Muscle of leg (tissue), 11 donors: ENCODE results near the gene GALNT9. TPM values are rescaled to one million over a fixed set of nuclear protein-coding genes. Genes with fewer than 3 reads are reported as not detected.
"Not testable (repeated sequence)": the region's sequence is repeated elsewhere in the genome, so short reads cannot be mapped to it uniquely, and the experiment has no call there.

Source experiments
- DNase-seq: peaks from one replicate; pipeline ENCODE4 v3.0.0; 2013
- H3K27ac ChIP-seq: one replicate; pipeline ENCODE4 v1.5.1; 2013; ENCODE audit warnings: mild to moderate bottlenecking, low read length, control low read depth
- H3K27me3 ChIP-seq: one replicate; pipeline ENCODE4 v1.6.1; 2013; ENCODE audit warnings: low read length; ENCODE audit not compliant: control insufficient read depth, insufficient read depth
- H3K36me3 ChIP-seq: one replicate; pipeline ENCODE4 v1.6.1; 2013; ENCODE audit warnings: low read length; ENCODE audit not compliant: control insufficient read depth, insufficient read depth
- H3K4me1 ChIP-seq: one replicate; pipeline ENCODE4 v1.6.1; 2013; ENCODE audit warnings: low read length; ENCODE audit not compliant: control insufficient read depth, insufficient read depth
- H3K4me3 ChIP-seq: one replicate; pipeline ENCODE4 v1.5.1; 2013; ENCODE audit warnings: low read length, control low read depth
- H3K9me3 ChIP-seq: replicated peaks from 2 replicates; pipeline ENCODE4 v1.6.1; 2013; ENCODE audit warnings: low read depth, low read length; ENCODE audit not compliant: control insufficient read depth
- WGBS: methylation state at CpG from one replicate; pipeline ENCODE4 v1.1.5; 2013; ENCODE audit warnings: missing lambda C conversion rate; ENCODE audit not compliant: insufficient coverage; 5-methylcytosine and 5-hydroxymethylcytosine counted together
- polyA plus RNA-seq, 8 donors: library from polyadenylated mRNA; unstranded; fragments of 120-200 nt; gene quantifications; one replicate each; pipeline versions ENCODE4 v1.2.1 to v1.2.3, GENCODE V29; 2013; ENCODE audit warnings: inconsistent platforms in 1 of 8, low replicate concordance in 1 of 8; ENCODE audit not compliant: insufficient read length in 8 of 8, insufficient read depth in 1 of 8
- total RNA-seq: library from RNA; stranded (reverse); fragments of 120-200 nt; gene quantifications from one replicate; pipeline ENCODE4 v1.2.4, GENCODE V29; 2013

Gene GALNT9
- total and polyA plus RNA-seq, 9 donors, result 0.91 to 3.0 (median 2.0) TPM

DNA sequence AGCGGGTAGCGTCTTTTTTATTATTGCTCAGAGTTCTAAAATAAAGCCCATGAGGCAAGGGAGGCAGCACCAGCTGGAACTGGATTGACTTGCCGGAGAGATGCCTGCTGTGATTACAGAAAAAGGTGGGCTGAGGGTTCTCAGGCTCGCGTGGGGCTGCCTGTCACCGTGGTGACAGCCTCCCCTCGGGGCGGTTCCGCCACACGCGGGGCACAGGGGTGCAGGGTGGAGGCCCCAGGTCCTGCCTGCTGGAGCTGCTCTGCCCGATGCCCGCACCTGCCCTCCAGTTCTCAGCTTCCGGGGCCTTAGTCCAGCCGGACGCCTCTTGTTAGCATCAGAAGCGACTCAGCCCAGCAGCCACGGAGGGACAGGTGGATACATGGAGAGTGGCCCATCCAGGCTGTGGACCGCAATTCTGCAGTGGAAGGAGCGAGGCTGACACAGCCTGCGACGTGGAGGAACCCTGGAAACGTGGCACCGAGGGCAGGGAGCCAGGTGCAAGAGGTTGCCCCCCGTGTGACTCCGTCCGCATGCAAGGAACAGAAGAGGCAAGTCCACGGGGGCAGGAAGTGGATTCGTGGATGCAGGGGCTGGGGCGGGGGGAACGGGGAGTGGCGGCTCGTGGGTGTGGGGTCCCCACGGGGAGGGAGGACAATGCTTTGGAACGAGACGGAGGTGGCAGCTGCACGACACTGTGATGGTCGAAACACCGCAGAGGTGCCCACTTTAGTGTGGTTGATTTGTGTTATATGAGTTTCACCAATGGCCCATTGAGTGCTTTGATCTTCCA lies 79.5 kb downstream of the GALNT9 start:
- H3K27me3 ChIP-seq, result peaks cover 16% of the 10 kb centered on the region
- no peak overlapping the region for H3K27ac ChIP-seq
- no peaks in the 10 kb centered on the region for H3K36me3 ChIP-seq
- no peak overlapping the region for H3K4me3 ChIP-seq
- no peaks in the 10 kb centered on the region for H3K9me3 ChIP-seq
- H3K4me1 ChIP-seq, result peaks cover 4% of the 10 kb centered on the region
- WGBS, result 86% methylated on average over 39 of the region's 39 CpGs
- no peak for DNase-seq

DNA sequence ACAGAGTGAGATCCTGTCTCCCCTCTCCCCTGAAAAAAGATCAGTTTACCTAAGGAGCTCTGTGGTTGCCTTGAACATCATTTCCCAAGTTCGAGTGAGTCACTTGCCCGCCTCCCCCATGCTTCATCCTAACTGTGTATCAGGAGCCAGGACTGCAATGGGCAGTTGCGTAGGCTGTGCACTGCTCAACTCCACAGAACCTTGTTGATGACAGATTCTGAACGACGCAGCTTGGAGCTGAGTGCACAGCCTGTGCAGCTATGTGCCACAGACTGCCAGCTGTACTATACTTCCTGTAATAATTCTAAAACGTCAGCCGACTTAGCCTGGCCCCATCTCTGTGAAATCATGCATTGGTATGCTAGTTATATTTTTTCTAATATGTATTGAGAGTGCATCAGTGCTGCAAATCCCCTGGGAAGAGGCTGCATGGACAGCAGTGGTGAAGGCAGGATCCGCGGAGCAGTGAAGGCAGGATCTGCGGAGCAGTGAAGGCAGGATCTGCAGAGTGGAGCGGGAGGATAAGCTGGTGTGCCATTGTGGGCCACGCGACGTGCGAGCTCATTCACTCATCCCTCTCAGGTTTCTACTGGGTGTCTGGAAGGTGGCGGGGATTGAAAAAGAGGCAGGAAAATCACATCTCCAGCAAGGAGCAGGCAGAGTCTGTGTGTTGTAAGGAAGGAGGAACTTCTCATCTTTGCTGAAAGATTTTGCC lies 80.8 kb downstream of the GALNT9 start:
- WGBS, result 48% methylated on average over 5 of the region's 16 CpGs
- H3K9me3 ChIP-seq, result no peaks in the 10 kb centered on the region
- DNase-seq, result no peak
- peaks cover 14% of the 10 kb centered on the region for H3K27me3 ChIP-seq
- H3K4me3 ChIP-seq, result no peak overlapping the region
- no peaks in the 10 kb centered on the region for H3K36me3 ChIP-seq
- H3K4me1 ChIP-seq, result peaks cover 4% of the 10 kb centered on the region
- no peak overlapping the region for H3K27ac ChIP-seq

- peaks cover 16% of the 10 kb centered on the region for H3K27me3 ChIP-seq
- H3K27ac ChIP-seq, result no peak overlapping the region
- no peak overlapping the region for H3K4me3 ChIP-seq
- H3K9me3 ChIP-seq, result no peaks in the 10 kb centered on the region
- H3K36me3 ChIP-seq, result no peaks in the 10 kb centered on the region
- H3K4me1 ChIP-seq, result peaks cover 4% of the 10 kb centered on the region
- no peak for DNase-seq
- 91% methylated on average over 34 of the region's 35 CpGs for WGBS
Observed at GRCh38 chr12:132247718-132248452, 81.5 kb downstream of the GALNT9 start.

DNA sequence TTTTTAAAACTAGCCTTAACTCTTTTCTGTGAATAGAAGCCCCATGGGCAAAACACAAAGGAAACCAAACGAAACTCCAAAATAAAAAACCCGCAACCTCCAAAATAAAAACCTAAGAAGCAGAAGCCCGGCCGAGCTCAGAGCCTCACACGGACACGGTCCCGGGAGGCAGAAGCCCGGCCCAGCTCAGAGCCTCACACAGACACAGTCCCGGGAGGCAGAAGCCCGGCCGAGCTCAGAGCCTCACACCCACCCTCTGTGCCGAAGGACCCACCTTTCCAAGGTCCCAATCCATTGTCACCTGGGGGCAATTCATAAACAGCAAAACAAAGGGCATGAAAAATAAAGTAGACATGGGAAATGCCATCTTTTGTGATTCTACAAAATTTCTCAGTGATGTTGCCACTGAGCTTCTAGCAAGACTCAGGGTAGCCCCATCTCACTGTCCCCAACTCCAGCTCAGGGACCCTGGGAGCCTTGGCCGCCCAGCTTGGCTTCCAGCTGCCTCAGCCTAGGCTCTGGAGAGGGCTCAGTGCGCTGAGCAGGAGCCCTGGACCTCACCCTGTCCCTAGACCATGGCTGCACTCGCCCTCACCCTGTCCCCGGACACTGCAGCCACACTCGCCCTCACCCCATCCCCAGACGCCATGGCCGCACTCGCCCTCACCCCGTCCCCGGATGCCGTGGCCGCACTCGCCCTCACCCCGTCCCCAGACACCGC lies 82.2 kb downstream of the GALNT9 start:
- Histone ChIP-seq H3K9me3 (no peaks in the 10 kb centered on the region), H3K4me1 (peaks cover 4% of the 10 kb centered on the region), H3K27me3 (peaks cover 16% of the 10 kb centered on the region), H3K4me3 (no peak overlapping the region), H3K36me3 (no peaks in the 10 kb centered on the region), H3K27ac (no peak overlapping the region)
- DNase-seq, result no peak
- WGBS, result 80% methylated on average over 21 of the region's 27 CpGs

- WGBS, result 76% methylated on average over 13 of the region's 28 CpGs
- Histone ChIP-seq H3K36me3 (no peaks in the 10 kb centered on the region), H3K4me3 (no peak overlapping the region), H3K4me1 (peaks cover 4% of the 10 kb centered on the region), H3K27me3 (peaks cover 12% of the 10 kb centered on the region), H3K27ac (no peak overlapping the region), H3K9me3 (no peaks in the 10 kb centered on the region)
- no peak for DNase-seq
Observed at GRCh38 chr12:132245521-132246101, 83.8 kb downstream of the GALNT9 start.

- no peak overlapping the region for H3K27ac ChIP-seq
- H3K9me3 ChIP-seq, result no peaks in the 10 kb centered on the region
- DNase-seq, result no peak
- H3K36me3 ChIP-seq, result no peaks in the 10 kb centered on the region
- WGBS, result 73% methylated on average over 18 of the region's 22 CpGs
- H3K4me3 ChIP-seq, result no peak overlapping the region
- peaks cover 4% of the 10 kb centered on the region for H3K4me1 ChIP-seq
- peaks cover 12% of the 10 kb centered on the region for H3K27me3 ChIP-seq
Observed at GRCh38 chr12:132244724-132245295, 84.6 kb downstream of the GALNT9 start.

DNA sequence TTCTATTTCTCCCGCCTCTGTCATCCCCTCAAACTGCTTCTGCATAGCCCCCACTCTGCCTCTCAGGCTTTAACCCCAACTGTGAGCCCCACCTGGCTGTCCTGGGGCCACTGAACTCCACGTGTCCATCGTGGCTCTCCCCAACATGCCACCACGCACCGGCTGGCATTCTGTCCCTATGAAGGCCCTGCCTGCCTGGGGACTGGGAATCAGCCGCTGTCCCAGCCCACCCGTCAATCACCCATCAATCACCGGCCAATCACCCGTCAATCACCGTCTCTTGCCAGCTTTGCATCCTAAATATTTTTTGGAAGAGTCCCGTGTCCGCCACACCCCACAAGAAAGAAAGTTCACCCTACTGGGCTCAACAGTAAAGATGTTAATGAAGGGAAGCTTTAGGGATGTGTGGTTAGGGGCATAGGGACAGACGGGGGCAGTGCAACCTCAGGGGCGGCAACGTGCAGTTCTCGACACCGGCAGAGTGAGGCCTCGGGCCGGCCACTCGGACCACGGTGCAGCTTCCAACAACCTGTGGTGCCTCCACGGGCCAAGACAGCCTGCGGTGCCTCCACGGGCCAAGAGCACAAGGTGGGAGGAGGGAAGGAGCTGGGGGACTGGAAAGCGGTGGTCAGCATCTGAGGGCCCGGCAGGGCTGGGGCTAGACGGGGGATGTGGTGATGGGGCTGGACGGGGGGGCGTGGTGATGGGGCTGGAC lies 85.6 kb downstream of the GALNT9 start:
- H3K27ac ChIP-seq, result no peak overlapping the region
- WGBS, result 59% methylated on average over 20 of the region's 29 CpGs

DNA sequence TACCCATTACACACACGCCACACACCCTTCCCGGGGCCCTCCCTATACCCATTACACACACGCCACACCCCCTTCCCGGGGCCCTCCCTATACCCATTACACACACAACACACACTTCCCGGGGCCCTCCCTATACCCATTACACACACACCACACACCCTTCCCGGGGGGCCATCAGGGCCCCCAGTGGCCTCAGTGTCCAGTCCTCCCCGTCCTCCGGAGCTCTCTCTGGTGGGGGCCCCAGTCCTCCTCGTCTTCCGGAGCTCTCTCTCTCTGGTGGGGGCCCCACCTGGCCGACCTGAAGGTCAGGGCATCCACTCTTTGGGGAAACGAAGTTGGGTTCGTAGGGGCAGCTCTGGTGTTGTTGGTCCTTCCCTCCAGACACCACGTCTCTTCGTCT lies 86.2 kb downstream of the GALNT9 start:
- H3K4me1 ChIP-seq, DNase-seq, H3K9me3 ChIP-seq, H3K27ac ChIP-seq, H3K4me3 ChIP-seq, H3K27me3 ChIP-seq, H3K36me3 ChIP-seq: not testable (repeated sequence)
- 63% methylated on average over 11 of the region's 15 CpGs for WGBS

More for the DNA sequence above, 85.6 kb downstream of the GALNT9 start:
- Histone ChIP-seq H3K4me1 (peaks cover 4% of the 10 kb centered on the region), H3K4me3 (no peak overlapping the region), H3K9me3 (no peaks in the 10 kb centered on the region), H3K36me3 (no peaks in the 10 kb centered on the region), H3K27me3 (peaks cover 12% of the 10 kb centered on the region)
- DNase-seq, result no peak

DNA sequence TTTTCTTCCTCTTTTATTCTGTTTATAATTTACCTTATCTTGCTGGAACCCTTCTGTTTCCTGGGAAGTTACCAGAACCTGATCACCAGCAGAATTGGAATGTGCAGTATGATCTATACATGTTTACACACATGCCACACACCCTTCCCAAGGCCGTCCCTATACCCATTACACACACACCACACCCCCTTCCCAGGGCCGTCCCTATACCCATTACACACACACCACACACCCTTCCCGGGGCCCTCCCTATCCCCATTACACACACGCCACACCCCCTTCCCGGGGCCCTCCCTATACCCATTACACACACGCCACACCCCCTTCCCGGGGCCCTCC lies 88.8 kb downstream of the GALNT9 start:
- H3K4me1 ChIP-seq, H3K36me3 ChIP-seq, H3K27ac ChIP-seq, H3K9me3 ChIP-seq, H3K4me3 ChIP-seq, DNase-seq, H3K27me3 ChIP-seq: not testable (repeated sequence)
- WGBS, result 61% methylated on average over 6 of the region's 7 CpGs
